GM23338 (cell line): ENCODE measurements around the gene CENPP. TPM values are rescaled to one million over a fixed set of nuclear protein-coding genes. Genes with fewer than 3 reads are reported as not detected.

Experiments used
- ATAC-seq: fragments of 200-7000 bp; cut with Tn5 transposase; 3 replicates; pipeline ENCODE4 v1.9.1; 2020
- DNase-seq: peaks from one replicate; pipeline ENCODE4 v3.0.0-alpha.2; 2015; ENCODE audit warnings: low spot score
- H2AFZ ChIP-seq: fragments of 200-600 bp; sonication (generic); 2 replicates; pipeline ENCODE4 v1.8.0; 2016; ENCODE audit warnings: antibody characterized with exemption, mild to moderate bottlenecking, moderate library complexity
- H3F3A ChIP-seq: fragments of 200-600 bp; sonication (generic); replicated peaks from 2 replicates; pipeline ENCODE4 v1.8.0; 2017; ENCODE audit warnings: antibody characterized with exemption, mixed run types, low read depth
- H3K27ac ChIP-seq: fragments of 200-600 bp; sonication (generic); 2 replicates; pipeline ENCODE4 v1.6.1; 2016; ENCODE audit warnings: low read depth
- H3K27me3 ChIP-seq: fragments of 200-600 bp; sonication (generic); 2 replicates; pipeline ENCODE4 v1.8.0; 2016; ENCODE audit warnings: mild to moderate bottlenecking, mixed run types, moderate library complexity; ENCODE audit not compliant: insufficient read depth
- H3K36me3 ChIP-seq: fragments of 200-600 bp; sonication (generic); 2 replicates; pipeline ENCODE4 v1.8.0; 2016; ENCODE audit warnings: mild to moderate bottlenecking; ENCODE audit not compliant: insufficient read depth
- H3K4me1 ChIP-seq: fragments of 200-600 bp; sonication (generic); 2 replicates; pipeline ENCODE4 v1.8.0; 2016; ENCODE audit warnings: mild to moderate bottlenecking, moderate library complexity; ENCODE audit not compliant: insufficient read depth
- H3K4me2 ChIP-seq: fragments of 200-600 bp; sonication (generic); 2 replicates; pipeline ENCODE4 v1.7.1; 2017; ENCODE audit warnings: mixed run types
- H3K4me3 ChIP-seq: fragments of 200-600 bp; sonication (generic); 2 replicates; pipeline ENCODE4 v1.6.1; 2016; ENCODE audit warnings: mixed run types
- H3K79me2 ChIP-seq: fragments of 200-600 bp; sonication (generic); replicated peaks from 2 replicates; pipeline ENCODE4 v1.8.0; 2017; ENCODE audit warnings: mild to moderate bottlenecking; ENCODE audit not compliant: insufficient read depth
- H3K9me2 ChIP-seq: fragments of 200-600 bp; sonication (generic); 2 replicates; pipeline ENCODE4 v1.8.0; 2017; ENCODE audit not compliant: insufficient read depth
- H4K20me1 ChIP-seq: fragments of 200-600 bp; sonication (generic); replicated peaks from 2 replicates; pipeline ENCODE4 v1.8.0; 2017; ENCODE audit warnings: mild to moderate bottlenecking; ENCODE audit not compliant: insufficient read depth
- H3K27ac Mint-ChIP-seq: 2 replicates; pipeline ENCODE4 v1.8.0; 2020; ENCODE audit warnings: inconsistent platforms, mild to moderate bottlenecking, moderate library complexity, mixed read lengths
- H3K27me3 Mint-ChIP-seq: 3 replicates; pipeline ENCODE4 v1.8.0; 2022; ENCODE audit warnings: low read depth, mild to moderate bottlenecking, moderate library complexity, mixed read lengths, inconsistent platforms; ENCODE audit not compliant: insufficient read depth, poor library complexity
- H3K36me3 Mint-ChIP-seq: 3 replicates; pipeline ENCODE4 v1.8.0; 2021; ENCODE audit warnings: low read depth, mild to moderate bottlenecking, inconsistent platforms, moderate library complexity, mixed read lengths
- H3K4me1 Mint-ChIP-seq: 3 replicates; pipeline ENCODE4 v1.8.0; 2020; ENCODE audit warnings: mild to moderate bottlenecking, inconsistent platforms, mixed read lengths
- H3K4me3 Mint-ChIP-seq: 3 replicates; pipeline ENCODE4 v1.8.0; 2021; ENCODE audit warnings: moderate library complexity, mild to moderate bottlenecking, inconsistent platforms, mixed read lengths
- H3K9me3 Mint-ChIP-seq: 3 replicates; pipeline ENCODE4 v1.8.0; 2020; ENCODE audit warnings: moderate library complexity, mild to moderate bottlenecking, inconsistent platforms, mixed read lengths
- CREB1 ChIP-seq: fragments of 250-450 bp; sonication (Bioruptor Pico); IDR thresholded peaks from 2 replicates; pipeline ENCODE4 v1.5.0; 2020; ENCODE audit warnings: low read depth, mild to moderate bottlenecking, moderate library complexity
- CTCF ChIP-seq, 2 experiments: fragments of 200-600 bp in 1 of 2; sonication (generic) in 1 of 2; conservative IDR thresholded peaks; 2 replicates each; pipeline versions ENCODE4 v1.5.1 to v1.6.1; 2016 to 2017; ENCODE audit warnings: antibody characterized with exemption in 2 of 2, low read depth in 2 of 2, mild to moderate bottlenecking in 2 of 2, moderate library complexity in 1 of 2
- EZH2 ChIP-seq: fragments of 200-600 bp; sonication (generic); IDR thresholded peaks from one replicate; pipeline ENCODE4 v1.8.0; 2017; ENCODE audit warnings: antibody characterized with exemption, mild to moderate bottlenecking, low read depth; ENCODE audit not compliant: unreplicated experiment
- EZH2phosphoT487 ChIP-seq: fragments of 200-600 bp; sonication (generic); IDR thresholded peaks from one replicate; pipeline ENCODE4 v1.8.1; 2018; ENCODE audit warnings: antibody characterized with exemption; ENCODE audit not compliant: unreplicated experiment
- JUNB ChIP-seq: IDR thresholded peaks from one replicate; pipeline ENCODE4 v1.6.1; 2016; ENCODE audit warnings: antibody characterized with exemption; ENCODE audit not compliant: unreplicated experiment
- POLR2AphosphoS5 ChIP-seq: IDR thresholded peaks from 2 replicates; pipeline ENCODE4 v1.6.1; 2016; ENCODE audit warnings: antibody characterized with exemption, low read depth
- STAT1 ChIP-seq: IDR thresholded peaks from one replicate; pipeline ENCODE4 v1.6.1; 2016; ENCODE audit warnings: antibody characterized with exemption; ENCODE audit not compliant: unreplicated experiment
- ZNF114 ChIP-seq: fragments of 250-450 bp; sonication (Bioruptor Pico); IDR thresholded peaks from 2 replicates; pipeline ENCODE4 v1.5.0; 2020; ENCODE audit warnings: mild to moderate bottlenecking, moderate library complexity
- ZNF331 ChIP-seq: fragments of 250-450 bp; sonication (Bioruptor Pico); IDR thresholded peaks from 2 replicates; pipeline ENCODE4 v1.5.0; 2020; ENCODE audit warnings: low read depth, mild to moderate bottlenecking, moderate library complexity
- ZNF462 ChIP-seq: fragments of 250-450 bp; sonication (Bioruptor Pico); IDR thresholded peaks from 2 replicates; pipeline ENCODE4 v1.5.0; 2020; ENCODE audit warnings: mild to moderate bottlenecking, moderate library complexity
- polyA plus RNA-seq: library from polyadenylated mRNA; unstranded; fragments of >200 nt; fragmentation: Nextera tagmentation; extraction: Ambion mirVana; gene quantifications from 2 replicates; pipeline ENCODE4 v1.2.1, GENCODE V29; 2016
- total RNA-seq: library from RNA; depleted of rRNA; stranded (reverse); fragments of >200 nt; shearing (Covaris generic); gene quantifications from 2 replicates; pipeline ENCODE4 v1.2.3, GENCODE V29; 2014
- TF ChIP-seq, protein P1 (sequence below): IDR thresholded peaks from one replicate; pipeline ENCODE4 v1.6.1; 2018; ENCODE audit warnings: antibody characterized with exemption; ENCODE audit not compliant: unreplicated experiment

CENPP gene
- total and polyA plus RNA-seq, 2 experiments from 2014 or later, result 11.0 to 12.6 TPM

DNA sequence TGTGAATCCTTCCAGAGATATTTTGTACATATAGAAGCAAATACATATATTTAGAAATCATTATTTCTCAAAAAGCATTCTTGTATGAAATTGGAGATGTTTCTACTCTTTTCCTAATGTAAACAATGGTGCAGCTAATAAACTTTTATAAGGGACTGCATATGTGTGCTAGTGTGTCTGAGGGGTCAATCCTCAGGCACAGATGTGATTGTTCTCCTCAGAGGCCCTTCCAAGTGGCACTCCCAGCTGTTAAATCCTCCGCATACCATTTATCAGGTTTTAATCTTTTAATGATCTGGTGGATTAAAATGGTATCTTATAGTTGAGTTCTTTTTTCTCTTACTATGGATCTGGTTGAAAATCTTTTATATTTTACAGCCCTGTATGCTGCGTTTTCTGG lies 104.1 kb downstream of the CENPP start (continued):
- TF ChIP-seq, protein P1, sequence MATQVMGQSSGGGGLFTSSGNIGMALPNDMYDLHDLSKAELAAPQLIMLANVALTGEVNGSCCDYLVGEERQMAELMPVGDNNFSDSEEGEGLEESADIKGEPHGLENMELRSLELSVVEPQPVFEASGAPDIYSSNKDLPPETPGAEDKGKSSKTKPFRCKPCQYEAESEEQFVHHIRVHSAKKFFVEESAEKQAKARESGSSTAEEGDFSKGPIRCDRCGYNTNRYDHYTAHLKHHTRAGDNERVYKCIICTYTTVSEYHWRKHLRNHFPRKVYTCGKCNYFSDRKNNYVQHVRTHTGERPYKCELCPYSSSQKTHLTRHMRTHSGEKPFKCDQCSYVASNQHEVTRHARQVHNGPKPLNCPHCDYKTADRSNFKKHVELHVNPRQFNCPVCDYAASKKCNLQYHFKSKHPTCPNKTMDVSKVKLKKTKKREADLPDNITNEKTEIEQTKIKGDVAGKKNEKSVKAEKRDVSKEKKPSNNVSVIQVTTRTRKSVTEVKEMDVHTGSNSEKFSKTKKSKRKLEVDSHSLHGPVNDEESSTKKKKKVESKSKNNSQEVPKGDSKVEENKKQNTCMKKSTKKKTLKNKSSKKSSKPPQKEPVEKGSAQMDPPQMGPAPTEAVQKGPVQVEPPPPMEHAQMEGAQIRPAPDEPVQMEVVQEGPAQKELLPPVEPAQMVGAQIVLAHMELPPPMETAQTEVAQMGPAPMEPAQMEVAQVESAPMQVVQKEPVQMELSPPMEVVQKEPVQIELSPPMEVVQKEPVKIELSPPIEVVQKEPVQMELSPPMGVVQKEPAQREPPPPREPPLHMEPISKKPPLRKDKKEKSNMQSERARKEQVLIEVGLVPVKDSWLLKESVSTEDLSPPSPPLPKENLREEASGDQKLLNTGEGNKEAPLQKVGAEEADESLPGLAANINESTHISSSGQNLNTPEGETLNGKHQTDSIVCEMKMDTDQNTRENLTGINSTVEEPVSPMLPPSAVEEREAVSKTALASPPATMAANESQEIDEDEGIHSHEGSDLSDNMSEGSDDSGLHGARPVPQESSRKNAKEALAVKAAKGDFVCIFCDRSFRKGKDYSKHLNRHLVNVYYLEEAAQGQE, result no peak

DNA sequence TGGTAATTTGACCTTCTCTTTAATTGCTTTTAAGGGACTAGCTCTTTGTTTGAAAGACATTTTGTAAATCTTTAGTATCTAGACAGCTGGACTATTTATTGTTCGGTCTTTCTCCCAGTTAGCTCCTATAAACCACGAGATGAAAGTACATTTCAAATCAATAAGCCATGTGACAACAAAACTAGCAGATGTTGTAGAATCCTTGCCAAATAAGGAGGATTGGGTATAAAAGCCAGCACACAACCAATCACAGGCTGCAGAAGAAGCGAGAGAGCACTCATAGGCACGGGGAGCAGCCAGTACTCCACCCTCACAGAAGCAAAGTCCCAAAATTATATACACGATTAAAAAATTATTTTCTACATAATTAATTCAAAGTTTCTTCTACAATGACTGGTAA lies 106.6 kb downstream of the CENPP start:
- Histone ChIP-seq H3F3A (no peaks in the 10 kb centered on the region), H3K4me1 (no peaks in the 10 kb centered on the region), H3K79me2 (no peaks in the 10 kb centered on the region), H3K27ac (no peak overlapping the region), H3K4me2 (no peak overlapping the region), H2AFZ (no peak overlapping the region), H3K4me3 (no peak overlapping the region), H3K9me2 (no peaks in the 10 kb centered on the region), H3K27me3 (no peaks in the 10 kb centered on the region), H4K20me1 (no peaks in the 10 kb centered on the region), H3K36me3 (no peaks in the 10 kb centered on the region)
- DNase-seq (no peak), ATAC-seq (no peak)
- Mint-ChIP-seq H3K4me1 (no peaks in the 10 kb centered on the region), H3K36me3 (no peaks in the 10 kb centered on the region), H3K4me3 (no peak overlapping the region), H3K27ac (no peak overlapping the region), H3K9me3 (no peaks in the 10 kb centered on the region), H3K27me3 (no peaks in the 10 kb centered on the region)
- TF ChIP-seq EZH2phosphoT487, result no peak
- TF ChIP-seq ZNF331, result no peak
- TF ChIP-seq ZNF114, result no peak
- TF ChIP-seq CREB1 (CRISPR knock-in tag), result no peak
- no peak for TF ChIP-seq ZNF462 (CRISPR knock-in tag)
- no peak for TF ChIP-seq JUNB
- no peak for TF ChIP-seq CTCF (conservative IDR thresholded peaks at IDR 0.05; ENCODE audit: low read depth in 2 of 2)
- no peak for TF ChIP-seq STAT1
- no peak for TF ChIP-seq POLR2AphosphoS5
- TF ChIP-seq EZH2, result no peak
- TF ChIP-seq, protein P1, result no peak
